Fibroblast of pulmonary artery (primary cell): Measurements from ENCODE around the gene CANT1.
"Not testable (repeated sequence)": the region's sequence is repeated elsewhere in the genome, so short reads cannot be mapped to it uniquely, and the experiment has no call there.

Source experiments
- DNase-seq: peaks from one replicate; pipeline ENCODE4 v3.0.0-alpha.2; 2010; ENCODE audit warnings: low read depth
- H3K4me3 ChIP-seq: replicated peaks from 2 replicates; pipeline ENCODE4 v1.5.1; 2011; ENCODE audit warnings: low read depth, mild to moderate bottlenecking, control low read depth, low read length, moderate library complexity
- CTCF ChIP-seq: IDR thresholded peaks from 2 replicates; pipeline ENCODE4 v1.5.1; 2011; ENCODE audit warnings: mild to moderate bottlenecking, control low read depth, low read length, inconsistent platforms; ENCODE audit errors: missing control alignments

The CANT1 gene

GRCh38 chr17:78951967-78952551, 57.5 kb downstream of the CANT1 start:
- peak; percentile 29 for DNase-seq
- no peak overlapping the region for H3K4me3 ChIP-seq
- TF ChIP-seq CTCF = no peak

DNA sequence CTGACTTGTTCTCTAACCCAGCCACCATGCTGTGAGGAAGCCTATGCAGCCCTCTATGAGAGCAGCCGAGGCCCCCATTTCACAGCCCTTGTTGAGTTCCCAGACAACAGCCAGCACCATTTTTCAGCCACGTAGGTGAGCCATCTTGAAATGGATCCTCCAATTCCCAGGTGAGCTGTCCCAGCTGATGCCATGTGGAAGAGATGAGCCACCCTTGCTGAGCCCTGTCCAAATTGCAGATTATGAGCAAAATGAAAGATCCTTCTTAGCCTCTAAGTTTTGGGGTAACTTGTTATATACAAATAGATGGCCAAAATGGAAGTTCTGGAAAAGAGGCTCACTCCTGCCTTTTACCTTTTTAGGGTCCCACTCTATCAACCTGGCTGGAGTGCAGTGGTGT, 58.7 kb downstream of the CANT1 start:
- H3K4me3 ChIP-seq = no peak overlapping the region
- DNase-seq = no peak
- no peak for TF ChIP-seq CTCF

DNA sequence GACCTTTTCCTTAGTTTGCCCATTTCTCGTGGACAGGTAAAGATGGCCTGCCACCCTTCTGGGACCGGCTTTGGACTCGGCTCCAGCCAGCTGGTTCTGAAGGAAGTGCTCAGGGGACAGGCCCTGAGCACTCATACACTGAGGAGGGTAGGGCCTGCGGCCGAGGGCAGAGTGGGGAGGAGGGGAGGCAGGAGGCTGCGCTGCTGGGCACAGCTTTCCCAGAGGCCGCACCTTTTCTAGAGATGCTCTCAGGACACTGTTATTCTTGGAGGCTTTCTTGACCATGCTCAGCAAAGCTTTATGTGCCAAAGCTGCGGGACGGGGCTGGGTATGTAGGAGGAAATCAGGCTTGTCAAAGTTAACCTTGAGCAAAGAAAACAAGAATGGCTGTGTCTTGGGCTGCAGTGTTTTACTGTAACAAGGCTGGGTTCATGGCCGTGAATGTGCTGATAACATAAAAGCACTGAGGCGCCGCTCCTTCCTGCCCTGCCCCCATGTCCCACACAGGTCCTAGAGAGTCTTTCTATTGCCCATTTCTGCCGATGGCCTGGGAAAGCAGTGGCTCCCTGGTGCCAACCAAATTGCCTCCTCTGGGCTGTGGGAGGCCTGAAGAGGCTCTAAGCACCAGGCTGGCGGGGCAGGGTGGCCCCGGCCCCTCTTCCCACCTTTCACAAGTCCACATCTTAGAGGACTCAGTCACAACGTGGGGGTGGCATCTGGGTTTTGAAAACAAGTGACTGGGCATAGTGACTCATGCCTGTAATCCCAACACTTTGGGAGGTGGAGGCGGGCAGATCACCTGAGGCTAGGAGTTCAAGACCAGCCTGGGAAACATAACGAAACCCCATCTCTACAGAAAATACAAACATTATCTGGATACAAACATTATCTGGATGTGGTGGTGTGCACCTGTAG, 62.1 kb downstream of the CANT1 start:
- no peak for TF ChIP-seq CTCF
- no peak overlapping the region for H3K4me3 ChIP-seq
- no peak for DNase-seq

GRCh38 chr17:78946631-78947030, 62.9 kb downstream of the CANT1 start:
- H3K4me3 ChIP-seq = no peak overlapping the region
- no peak for TF ChIP-seq CTCF
- DNase-seq = no peak

DNA sequence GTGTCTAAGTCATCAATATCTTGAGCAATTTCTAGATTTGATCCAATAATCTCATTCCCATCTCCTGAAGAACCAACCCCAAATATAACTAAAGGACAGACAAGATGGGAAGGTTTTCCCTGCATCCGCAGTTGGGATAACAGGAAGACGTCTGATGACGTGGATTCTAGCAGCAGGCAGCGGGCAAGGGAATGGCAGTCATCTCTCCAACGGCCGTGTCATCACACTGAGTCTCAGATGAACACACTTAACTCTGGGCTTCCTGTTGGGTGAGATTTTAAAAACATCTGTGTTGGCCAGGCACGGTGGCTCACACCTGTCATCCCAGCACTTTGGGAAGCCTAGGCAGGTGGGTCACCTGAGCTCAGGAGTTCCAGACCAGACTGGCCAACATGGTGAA, 63.4 kb downstream of the CANT1 start:
- no peak for TF ChIP-seq CTCF
- no peak for DNase-seq
- H3K4me3 ChIP-seq = no peak overlapping the region

DNA sequence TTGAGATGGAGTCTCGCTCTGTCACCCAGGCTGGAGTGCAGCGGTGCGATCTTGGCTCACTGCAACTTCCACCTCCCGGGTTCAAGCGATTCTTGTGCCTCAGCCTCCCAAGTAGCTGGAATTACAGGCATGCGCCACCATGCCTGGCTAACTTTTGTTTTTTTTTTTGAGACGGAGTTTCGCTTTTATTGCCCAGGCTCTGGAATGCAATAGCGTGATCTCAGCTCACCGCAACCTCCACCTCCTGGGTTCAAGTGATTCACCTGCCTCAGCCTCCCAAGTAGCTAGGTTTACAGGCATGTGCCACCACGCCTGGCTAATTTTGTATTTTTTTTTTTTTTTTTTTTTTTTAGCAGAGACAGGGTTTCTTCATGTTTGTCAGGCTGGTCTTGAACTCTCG, 64.1 kb downstream of the CANT1 start:
- DNase-seq, H3K4me3 ChIP-seq: not testable (repeated sequence)

- no peak for TF ChIP-seq CTCF
- H3K4me3 ChIP-seq = no peak overlapping the region
- DNase-seq = no peak
Measured at GRCh38 chr17:78944956-78945355, 64.6 kb downstream of the CANT1 start.
